AG09309 (cell line): ENCODE results near the gene INSRR.

Source experiments
- DNase-seq: peaks from one replicate; pipeline ENCODE4 v3.0.0-alpha.2; 2010; ENCODE audit warnings: low read depth
- H3K4me3 ChIP-seq: 2 replicates; pipeline ENCODE4 v1.5.1; 2011; ENCODE audit warnings: mild to moderate bottlenecking, low read depth, low read length, moderate library complexity; ENCODE audit not compliant: control insufficient read depth
- CTCF ChIP-seq: IDR thresholded peaks from 2 replicates; pipeline ENCODE4 v1.5.1; 2011; ENCODE audit warnings: mild to moderate bottlenecking, low read depth, low read length, inconsistent platforms; ENCODE audit not compliant: insufficient read depth, control insufficient read depth; ENCODE audit errors: missing control alignments

INSRR gene

GRCh38 chr1:156796340-156797097, 62.4 kb downstream of the INSRR start:
- no peak for DNase-seq
- TF ChIP-seq CTCF: no peak
- no peak overlapping the region for H3K4me3 ChIP-seq

- DNase-seq: no peak
- H3K4me3 ChIP-seq: no peak overlapping the region
- no peak for TF ChIP-seq CTCF
Observed at GRCh38 chr1:156795787-156796186, 63.1 kb downstream of the INSRR start.

- DNase-seq: no peak
- no peak overlapping the region for H3K4me3 ChIP-seq
- TF ChIP-seq CTCF: no peak
Observed at GRCh38 chr1:156795374-156795733, 63.6 kb downstream of the INSRR start.

GRCh38 chr1:156794506-156795373, 64.2 kb downstream of the INSRR start:
- no peak for TF ChIP-seq CTCF
- no peak overlapping the region for H3K4me3 ChIP-seq
- DNase-seq: no peak
